Measurements from ENCODE around the gene ASTN2.
A peak's percentile ranks its signal among the peaks of the same experiment; 100 is the strongest.

ASTN2 gene

GRCh38 chr9:116939614-116940013 lies 475.2 kb downstream of the ASTN2 start:
- H3K4me3 ChIP-seq (ENCODE audit: low read depth, low read length) = no peak overlapping the region
- DNase-seq = peak; percentile 39
- in situ Hi-C loops (cut with HindIII; ENCODE audit: low pct_ligation_motif_present, low sequenced_read_pairs) = no loop called here

GRCh38 chr9:116939161-116939560 lies 475.7 kb downstream of the ASTN2 start:
- Histone ChIP-seq H3K36me3 (replicated peaks) (no peaks in the 10 kb centered on the region), H3K27ac (no peak overlapping the region), H3K27me3 (replicated peaks) (no peaks in the 10 kb centered on the region), H3K4me3 (ENCODE audit: low read depth, low read length) (no peak overlapping the region)
- no peak for DNase-seq
- in situ Hi-C loops (cut with HindIII; ENCODE audit: low pct_ligation_motif_present, low sequenced_read_pairs) = no loop called here
- TF ChIP-seq CTCF (IDR thresholded peaks at IDR 0.05; ENCODE audit: low read depth, low read length, missing control alignments) = no peak

More at GRCh38 chr9:116939614-116940013, 475.2 kb downstream of the ASTN2 start:
- Histone ChIP-seq H3K27ac (no peak overlapping the region), H3K36me3 (replicated peaks) (no peaks in the 10 kb centered on the region), H3K27me3 (replicated peaks) (no peaks in the 10 kb centered on the region)
- no peak for TF ChIP-seq CTCF (IDR thresholded peaks at IDR 0.05; ENCODE audit: low read depth, low read length, missing control alignments)

- no peak for DNase-seq
- in situ Hi-C loops (cut with HindIII; ENCODE audit: low pct_ligation_motif_present, low sequenced_read_pairs) = no loop called here
- H3K27ac ChIP-seq = no peak overlapping the region
- H3K27me3 ChIP-seq (replicated peaks) = no peaks in the 10 kb centered on the region
- TF ChIP-seq CTCF (IDR thresholded peaks at IDR 0.05; ENCODE audit: low read depth, low read length, missing control alignments) = no peak
- H3K4me3 ChIP-seq (ENCODE audit: low read depth, low read length) = no peak overlapping the region
- H3K36me3 ChIP-seq (replicated peaks) = no peaks in the 10 kb centered on the region
Observed at GRCh38 chr9:116937361-116937760, 477.5 kb downstream of the ASTN2 start.

- no peaks in the 10 kb centered on the region for H3K36me3 ChIP-seq (replicated peaks)
- in situ Hi-C loops (cut with HindIII; ENCODE audit: low pct_ligation_motif_present, low sequenced_read_pairs) = no loop called here
Observed at GRCh38 chr9:116935149-116935897, 479.5 kb downstream of the ASTN2 start.

GRCh38 chr9:116934131-116934530 lies 480.7 kb downstream of the ASTN2 start:
- Histone ChIP-seq H3K27ac (no peak overlapping the region), H3K4me3 (ENCODE audit: low read depth, low read length) (no peak overlapping the region), H3K27me3 (replicated peaks) (no peaks in the 10 kb centered on the region), H3K36me3 (replicated peaks) (no peaks in the 10 kb centered on the region)
- no peak for DNase-seq
- no peak for TF ChIP-seq CTCF (IDR thresholded peaks at IDR 0.05; ENCODE audit: low read depth, low read length, missing control alignments)
- in situ Hi-C loops (cut with HindIII; ENCODE audit: low pct_ligation_motif_present, low sequenced_read_pairs) = no loop called here

More at GRCh38 chr9:116935149-116935897, 479.5 kb downstream of the ASTN2 start:
- no peaks in the 10 kb centered on the region for H3K27me3 ChIP-seq (replicated peaks)
- DNase-seq = no peak
- TF ChIP-seq CTCF (IDR thresholded peaks at IDR 0.05; ENCODE audit: low read depth, low read length, missing control alignments) = no peak
- no peak overlapping the region for H3K4me3 ChIP-seq (ENCODE audit: low read depth, low read length)
- no peak overlapping the region for H3K27ac ChIP-seq

GRCh38 chr9:116933251-116933650 lies 481.6 kb downstream of the ASTN2 start:
- no peak for DNase-seq
- in situ Hi-C loops (cut with HindIII; ENCODE audit: low pct_ligation_motif_present, low sequenced_read_pairs) = no loop called here
- no peak overlapping the region for H3K27ac ChIP-seq

More at GRCh38 chr9:116933251-116933650, 481.6 kb downstream of the ASTN2 start:
- Histone ChIP-seq H3K4me3 (ENCODE audit: low read depth, low read length) (no peak overlapping the region), H3K27me3 (replicated peaks) (no peaks in the 10 kb centered on the region), H3K36me3 (replicated peaks) (no peaks in the 10 kb centered on the region)
- TF ChIP-seq CTCF (IDR thresholded peaks at IDR 0.05; ENCODE audit: low read depth, low read length, missing control alignments) = no peak

Data from brain microvascular endothelial cell (primary cell).